GM21381 (cell line): ENCODE data around the gene ADAM10.

ENCODE experiments used
- ATAC-seq: cut with Tn5 transposase; IDR thresholded peaks from one replicate; pipeline ENCODE4 v1.9.1; 2021; ENCODE audit warnings: mild to moderate bottlenecking, moderate library complexity; ENCODE audit not compliant: unreplicated experiment

The ADAM10 gene

GRCh38 chr15:58554758-58555157 lies 194.7 kb downstream of the ADAM10 start:
- ATAC-seq, result no peak

- no peak for ATAC-seq
These were observed 196.1 kb downstream of the ADAM10 start for GRCh38 chr15:58553365-58553918.

- ATAC-seq, result no peak
These were observed 196.8 kb downstream of the ADAM10 start for GRCh38 chr15:58552505-58553364.

- no peak for ATAC-seq
These were observed 197.6 kb downstream of the ADAM10 start for GRCh38 chr15:58551764-58552504.

- ATAC-seq, result no peak
These were observed 198.3 kb downstream of the ADAM10 start for GRCh38 chr15:58551084-58551763.

- ATAC-seq, result no peak
These were observed 199.8 kb downstream of the ADAM10 start for GRCh38 chr15:58549785-58550074.

GRCh38 chr15:58549013-58549784 lies 200.3 kb downstream of the ADAM10 start:
- ATAC-seq, result no peak

- no peak for ATAC-seq
These were observed 201.0 kb downstream of the ADAM10 start for GRCh38 chr15:58548308-58549012.

GRCh38 chr15:58547628-58548307 lies 201.7 kb downstream of the ADAM10 start:
- ATAC-seq, result no peak

GRCh38 chr15:58546635-58547627 lies 202.6 kb downstream of the ADAM10 start:
- no peak for ATAC-seq

- ATAC-seq, result no peak
These were observed 203.4 kb downstream of the ADAM10 start for GRCh38 chr15:58546066-58546591.

GRCh38 chr15:58545307-58546065 lies 204.0 kb downstream of the ADAM10 start:
- ATAC-seq, result no peak

- ATAC-seq, result no peak
These were observed 204.8 kb downstream of the ADAM10 start for GRCh38 chr15:58544756-58545155.

- no peak for ATAC-seq
These were observed 205.7 kb downstream of the ADAM10 start for GRCh38 chr15:58543664-58544335.

GRCh38 chr15:58541410-58542087 lies 208.0 kb downstream of the ADAM10 start:
- no peak for ATAC-seq

GRCh38 chr15:58539548-58539947 lies 210.0 kb downstream of the ADAM10 start:
- no peak for ATAC-seq
